KMS-11 (cell line): ENCODE measurements around the gene DNAAF1.

ENCODE experiments used
- H2AFZ ChIP-seq: fragments of 200-600 bp; sonication (generic); 2 replicates; pipeline ENCODE4 v1.6.1; 2016; ENCODE audit warnings: antibody characterized with exemption, mixed run types, low read depth
- H3K27ac ChIP-seq: fragments of 200-600 bp; sonication (generic); 2 replicates; pipeline ENCODE4 v1.6.1; 2016; ENCODE audit warnings: mild to moderate bottlenecking, mixed run types
- H3K27me3 ChIP-seq: fragments of 200-600 bp; sonication (generic); 2 replicates; pipeline ENCODE4 v1.6.1; 2017; ENCODE audit warnings: mild to moderate bottlenecking, low read depth, mixed run types, moderate library complexity; ENCODE audit not compliant: insufficient read depth
- H3K36me3 ChIP-seq: fragments of 200-600 bp; sonication (generic); 2 replicates; pipeline ENCODE4 v1.6.1; 2017; ENCODE audit warnings: mild to moderate bottlenecking, mixed run types; ENCODE audit not compliant: insufficient read depth
- H3K4me1 ChIP-seq: fragments of 200-600 bp; sonication (generic); 2 replicates; pipeline ENCODE4 v1.6.1; 2016; ENCODE audit warnings: mild to moderate bottlenecking, low read depth, mixed run types; ENCODE audit not compliant: poor library complexity, severe bottlenecking
- H3K4me2 ChIP-seq: fragments of 200-600 bp; sonication (generic); 2 replicates; pipeline ENCODE4 v1.7.0; 2016; ENCODE audit warnings: mild to moderate bottlenecking, mixed run types
- H3K4me3 ChIP-seq: fragments of 200-600 bp; sonication (generic); IDR thresholded peaks from 2 replicates; pipeline ENCODE4 v1.6.1; 2017; ENCODE audit warnings: low read depth, low read length, mixed read lengths; ENCODE audit not compliant: insufficient read depth
- H3K79me2 ChIP-seq: fragments of 200-600 bp; sonication (generic); 2 replicates; pipeline ENCODE4 v1.6.1; 2016; ENCODE audit warnings: low read depth, mixed run types; ENCODE audit not compliant: insufficient read depth
- H3K9ac ChIP-seq: fragments of 200-600 bp; sonication (generic); 2 replicates; pipeline ENCODE4 v1.6.1; 2016; ENCODE audit warnings: mild to moderate bottlenecking, mixed run types
- H4K20me1 ChIP-seq: fragments of 200-600 bp; sonication (generic); 2 replicates; pipeline ENCODE4 v1.6.1; 2016; ENCODE audit warnings: mild to moderate bottlenecking, mixed run types; ENCODE audit not compliant: insufficient read depth
- CTCF ChIP-seq: fragments of 200-600 bp; sonication (generic); conservative IDR thresholded peaks from 2 replicates; pipeline ENCODE4 v1.6.1; 2017; ENCODE audit warnings: low read depth, mild to moderate bottlenecking, antibody characterized with exemption, low read length, moderate library complexity, mixed read lengths

The DNAAF1 gene

GRCh38 chr16:84103678-84104077, 41.4 kb upstream of the DNAAF1 start:
- Histone ChIP-seq H3K9ac (no peak overlapping the region), H3K27ac (no peak overlapping the region), H3K79me2 (peaks cover 75% of the 10 kb centered on the region), H2AFZ (no peak overlapping the region), H3K36me3 (no peaks in the 10 kb centered on the region), H3K27me3 (no peaks in the 10 kb centered on the region), H3K4me1 (peaks cover 51% of the 10 kb centered on the region), H4K20me1 (peaks cover 4% of the 10 kb centered on the region; the same call in 1 of the 2 replicates), H3K4me3 (no peak overlapping the region), H3K4me2 (no peak overlapping the region)
- no peak for TF ChIP-seq CTCF

GRCh38 chr16:84104231-84104630, 40.9 kb upstream of the DNAAF1 start:
- H3K4me2 ChIP-seq: no peak overlapping the region
- H3K79me2 ChIP-seq: peaks cover 79% of the 10 kb centered on the region
- no peak for TF ChIP-seq CTCF

GRCh38 chr16:84105301-84105815, 39.8 kb upstream of the DNAAF1 start:
- TF ChIP-seq CTCF: no peak
- Histone ChIP-seq H3K36me3 (no peaks in the 10 kb centered on the region), H3K4me3 (no peak overlapping the region), H3K4me1 (peaks cover 51% of the 10 kb centered on the region), H4K20me1 (peaks cover 4% of the 10 kb centered on the region; the same call in 1 of the 2 replicates), H3K4me2 (no peak overlapping the region), H3K79me2 (peaks cover 82% of the 10 kb centered on the region), H2AFZ (no peak overlapping the region), H3K9ac (no peak overlapping the region), H3K27me3 (no peaks in the 10 kb centered on the region), H3K27ac (no peak overlapping the region)

More at GRCh38 chr16:84104231-84104630, 40.9 kb upstream of the DNAAF1 start:
- H3K4me1 ChIP-seq: peaks cover 51% of the 10 kb centered on the region
- no peaks in the 10 kb centered on the region for H3K36me3 ChIP-seq
- no peak overlapping the region for H3K9ac ChIP-seq
- no peak overlapping the region for H3K27ac ChIP-seq
- H4K20me1 ChIP-seq: peaks cover 4% of the 10 kb centered on the region; the same call in 1 of the 2 replicates
- no peaks in the 10 kb centered on the region for H3K27me3 ChIP-seq
- H2AFZ ChIP-seq: no peak overlapping the region
- no peak overlapping the region for H3K4me3 ChIP-seq

GRCh38 chr16:84105948-84106740, 39.0 kb upstream of the DNAAF1 start:
- no peak overlapping the region for H3K9ac ChIP-seq
- H3K36me3 ChIP-seq: no peaks in the 10 kb centered on the region
- no peak overlapping the region for H2AFZ ChIP-seq
- H3K27me3 ChIP-seq: no peaks in the 10 kb centered on the region
- H3K27ac ChIP-seq: no peak overlapping the region
- H3K4me1 ChIP-seq: peaks cover 51% of the 10 kb centered on the region
- H3K4me3 ChIP-seq: no peak overlapping the region
- H3K4me2 ChIP-seq: no peak overlapping the region
- peaks cover 85% of the 10 kb centered on the region for H3K79me2 ChIP-seq
- no peak for TF ChIP-seq CTCF
- H4K20me1 ChIP-seq: peaks cover 4% of the 10 kb centered on the region; the same call in 1 of the 2 replicates
